HL-60 (cell line): Measurements from ENCODE around the gene MAGED1.

Experiments
- GABPA ChIP-seq: IDR thresholded peaks from 2 replicates; pipeline ENCODE4 v1.6.1; 2012; ENCODE audit warnings: low read depth
- POLR2AphosphoS5 ChIP-seq: IDR thresholded peaks from 2 replicates; pipeline ENCODE4 v1.6.1; 2012; ENCODE audit warnings: low read depth
- TF ChIP-seq, protein P1 (sequence below): IDR thresholded peaks from one replicate; pipeline ENCODE4 v1.5.1; 2011; ENCODE audit warnings: low read length, control low read depth, inconsistent platforms; ENCODE audit not compliant: insufficient read depth

DNA sequence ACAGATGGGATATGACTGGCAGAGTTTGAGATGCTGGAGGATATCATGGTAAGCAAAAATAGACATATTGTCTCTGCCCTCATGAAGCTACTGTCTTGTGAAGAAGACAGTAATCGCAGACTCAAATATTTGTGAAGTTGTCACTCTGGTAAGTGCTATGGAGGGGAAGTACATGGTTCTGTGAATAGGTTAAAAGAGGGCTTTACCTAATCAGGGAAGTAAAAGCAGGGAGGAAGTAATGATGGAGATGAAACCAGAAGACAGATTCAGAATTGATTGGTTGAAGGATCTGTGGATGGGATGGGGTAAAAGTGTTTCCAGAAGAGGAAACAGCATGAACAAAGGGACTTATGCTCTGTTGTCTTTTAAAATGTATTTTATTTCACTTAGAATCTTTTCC, 19.3 kb upstream of the MAGED1 start:
- TF ChIP-seq, protein P1, sequence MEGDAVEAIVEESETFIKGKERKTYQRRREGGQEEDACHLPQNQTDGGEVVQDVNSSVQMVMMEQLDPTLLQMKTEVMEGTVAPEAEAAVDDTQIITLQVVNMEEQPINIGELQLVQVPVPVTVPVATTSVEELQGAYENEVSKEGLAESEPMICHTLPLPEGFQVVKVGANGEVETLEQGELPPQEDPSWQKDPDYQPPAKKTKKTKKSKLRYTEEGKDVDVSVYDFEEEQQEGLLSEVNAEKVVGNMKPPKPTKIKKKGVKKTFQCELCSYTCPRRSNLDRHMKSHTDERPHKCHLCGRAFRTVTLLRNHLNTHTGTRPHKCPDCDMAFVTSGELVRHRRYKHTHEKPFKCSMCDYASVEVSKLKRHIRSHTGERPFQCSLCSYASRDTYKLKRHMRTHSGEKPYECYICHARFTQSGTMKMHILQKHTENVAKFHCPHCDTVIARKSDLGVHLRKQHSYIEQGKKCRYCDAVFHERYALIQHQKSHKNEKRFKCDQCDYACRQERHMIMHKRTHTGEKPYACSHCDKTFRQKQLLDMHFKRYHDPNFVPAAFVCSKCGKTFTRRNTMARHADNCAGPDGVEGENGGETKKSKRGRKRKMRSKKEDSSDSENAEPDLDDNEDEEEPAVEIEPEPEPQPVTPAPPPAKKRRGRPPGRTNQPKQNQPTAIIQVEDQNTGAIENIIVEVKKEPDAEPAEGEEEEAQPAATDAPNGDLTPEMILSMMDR = no peak
- TF ChIP-seq POLR2AphosphoS5 (no peak), GABPA (no peak)
